IMR-90 (cell line): ENCODE data around the gene TSC22D3. TPM values are rescaled to one million over a fixed set of nuclear protein-coding genes. Genes with fewer than 3 reads are reported as not detected.

Experiments
- ATAC-seq: fragments of 200-7000 bp; cut with Tn5 transposase; 2 replicates; pipeline ENCODE4 v1.9.1; 2020; ENCODE audit warnings: low read depth, mild to moderate bottlenecking, moderate library complexity
- BruUV-seq: library from RNA; stranded (reverse); fragments of 400-500 nt; replicated peaks from 2 replicates; lab custom pipeline; 2021; lab: Mats Ljungman, UMichigan
- CTCF ChIA-PET: fragments of 300-600 bp; formaldehyde crosslinking; extraction: SDS; loops from one replicate; lab custom pipeline; 2021; ENCODE audit warnings: antibody characterized with exemption; lab: Yijun Ruan, JAX
- POLR2A ChIA-PET: fragments of 300-600 bp; sonication (Branson Sonifier 250); formaldehyde crosslinking; loops from one replicate; lab custom pipeline; 2022; ENCODE audit warnings: antibody characterized with exemption; ENCODE audit not compliant: unreplicated experiment; lab: Charles Lee
- DNase-seq: peaks from one replicate; pipeline ENCODE4 v3.0.0; 2013
- H2AFZ ChIP-seq: replicated peaks from 2 replicates; pipeline ENCODE3; 2013; ENCODE audit warnings: low read length, mild to moderate bottlenecking; ENCODE audit not compliant: poor library complexity
- H2AK5ac ChIP-seq: 2 replicates; pipeline ENCODE4 v1.6.1; 2013; ENCODE audit warnings: low read depth, low read length, inconsistent platforms
- H2AK9ac ChIP-seq: replicated peaks from 2 replicates; pipeline ENCODE3; 2013; ENCODE audit warnings: mild to moderate bottlenecking, low read depth, low read length, moderate library complexity; ENCODE audit not compliant: poor library complexity
- H2BK120ac ChIP-seq: 2 replicates; pipeline ENCODE4 v1.6.1; 2013; ENCODE audit warnings: low read depth, low read length, inconsistent platforms
- H2BK15ac ChIP-seq: 3 replicates; pipeline ENCODE4 v1.6.1; 2013; ENCODE audit warnings: low read depth, low read length, inconsistent platforms
- H2BK20ac ChIP-seq: 2 replicates; pipeline ENCODE4 v1.6.1; 2013; ENCODE audit warnings: low read depth, mild to moderate bottlenecking, inconsistent platforms, low read length, moderate library complexity
- H2BK5ac ChIP-seq: 2 replicates; pipeline ENCODE4 v1.6.1; 2013; ENCODE audit warnings: mild to moderate bottlenecking, low read depth, low read length, inconsistent platforms; ENCODE audit not compliant: poor library complexity, severe bottlenecking
- H3K14ac ChIP-seq: replicated peaks from 2 replicates; pipeline ENCODE4 v1.6.1; 2013; ENCODE audit warnings: low read depth, low read length, inconsistent platforms
- H3K18ac ChIP-seq: 2 replicates; pipeline ENCODE4 v1.6.1; 2013; ENCODE audit warnings: low read depth, low read length, control low read depth
- H3K23ac ChIP-seq: 2 replicates; pipeline ENCODE4 v1.6.1; 2013; ENCODE audit warnings: low read depth, low read length, inconsistent platforms
- H3K27ac ChIP-seq: 2 replicates; pipeline ENCODE4 v1.5.1; 2013; ENCODE audit warnings: mild to moderate bottlenecking, control low read depth, low read length; ENCODE audit not compliant: insufficient read depth
- H3K27me3 ChIP-seq: 2 replicates; pipeline ENCODE4 v1.6.1; 2013; ENCODE audit warnings: low read length; ENCODE audit not compliant: control insufficient read depth, insufficient read depth
- H3K36me3 ChIP-seq: 2 replicates; pipeline ENCODE4 v1.6.1; 2013; ENCODE audit warnings: low read length, mixed read lengths; ENCODE audit not compliant: control insufficient read depth, insufficient read depth
- H3K4ac ChIP-seq: 2 replicates; pipeline ENCODE4 v1.6.1; 2013; ENCODE audit warnings: low read depth, low read length, inconsistent platforms
- H3K4me1 ChIP-seq: 2 replicates; pipeline ENCODE4 v1.6.1; 2013; ENCODE audit warnings: low read length, mixed read lengths; ENCODE audit not compliant: control insufficient read depth, insufficient read depth
- H3K4me2 ChIP-seq: 2 replicates; pipeline ENCODE4 v1.6.1; 2013; ENCODE audit warnings: low read depth, mild to moderate bottlenecking, control low read depth, low read length, moderate library complexity
- H3K4me3 ChIP-seq: 2 replicates; pipeline ENCODE4 v1.5.1; 2013; ENCODE audit warnings: low read depth, mild to moderate bottlenecking, control low read depth, low read length, moderate library complexity; ENCODE audit not compliant: insufficient read depth
- H3K56ac ChIP-seq: 2 replicates; pipeline ENCODE4 v1.6.1; 2013; ENCODE audit warnings: low read length, inconsistent platforms; ENCODE audit not compliant: insufficient read depth; ENCODE audit errors: extremely low read depth
- H3K79me1 ChIP-seq, 2 experiments: 2 replicates each; pipeline ENCODE4 v1.6.1; 2013; ENCODE audit warnings: low read length in 2 of 2, inconsistent platforms in 1 of 2, low read depth in 1 of 2
- H3K9ac ChIP-seq: 2 replicates; pipeline ENCODE4 v1.6.1; 2013; ENCODE audit warnings: low read depth, low read length, control low read depth
- H3K9me1 ChIP-seq: 2 replicates; pipeline ENCODE4 v1.6.1; 2013; ENCODE audit warnings: low read length, inconsistent platforms; ENCODE audit not compliant: insufficient read depth
- H3K9me3 ChIP-seq: 2 replicates; pipeline ENCODE4 v1.6.1; 2013; ENCODE audit warnings: low read length; ENCODE audit not compliant: control insufficient read depth, insufficient read depth
- H4K20me1 ChIP-seq: 2 replicates; pipeline ENCODE4 v1.6.1; 2013; ENCODE audit warnings: low read length, inconsistent platforms; ENCODE audit not compliant: insufficient read depth
- H4K5ac ChIP-seq: 2 replicates; pipeline ENCODE4 v1.6.1; 2013; ENCODE audit warnings: mild to moderate bottlenecking, low read depth, low read length, control low read depth
- H4K8ac ChIP-seq, 2 experiments: 2 replicates each; pipeline ENCODE4 v1.6.1; 2013; ENCODE audit warnings: low read depth in 2 of 2, low read length in 2 of 2, control low read depth in 1 of 2, inconsistent platforms in 1 of 2
- H4K91ac ChIP-seq: 2 replicates; pipeline ENCODE4 v1.6.1; 2013; ENCODE audit warnings: low read depth, low read length, inconsistent platforms; ENCODE audit not compliant: insufficient read depth
- CEBPB ChIP-seq: IDR thresholded peaks from 2 replicates; pipeline ENCODE4 v1.6.1; 2012; ENCODE audit warnings: low read depth, low read length, improper control_type of control experiment
- CHD1 ChIP-seq: IDR thresholded peaks from 2 replicates; pipeline ENCODE4 v1.6.1; 2012; ENCODE audit warnings: low read depth, low read length, improper control_type of control experiment
- NFE2L2 ChIP-seq: fragments of 150-350 bp; IDR thresholded peaks from 2 replicates; pipeline ENCODE4 v1.6.1; 2016; ENCODE audit warnings: low read depth, mild to moderate bottlenecking, low read length
- RCOR1 ChIP-seq: IDR thresholded peaks from 2 replicates; pipeline ENCODE4 v1.6.1; 2012; ENCODE audit warnings: mild to moderate bottlenecking, low read length, improper control_type of control experiment; ENCODE audit not compliant: insufficient replicate concordance
- RFX5 ChIP-seq: IDR thresholded peaks from 2 replicates; pipeline ENCODE4 v1.8.0; 2012; ENCODE audit warnings: low read depth, mild to moderate bottlenecking, low read length, moderate library complexity
- SMC3 ChIP-seq: fragments of 150-350 bp; IDR thresholded peaks from 2 replicates; pipeline ENCODE4 v1.6.1; 2016; ENCODE audit warnings: low read depth, mild to moderate bottlenecking, antibody characterized with exemption, low read length, moderate library complexity
- USF2 ChIP-seq: fragments of 150-350 bp; IDR thresholded peaks from 2 replicates; pipeline ENCODE4 v1.6.1; 2017; ENCODE audit warnings: mild to moderate bottlenecking, antibody characterized with exemption, low read length, low read depth
- WGBS, 2 experiments: methylation state at CpG; one replicate each; pipeline versions ENCODE4 v1.1.5 to v1.1.7; 2013; ENCODE audit warnings: missing lambda C conversion rate in 2 of 2; ENCODE audit not compliant: insufficient read length in 1 of 2; ENCODE audit errors: extremely low coverage in 2 of 2; 5-methylcytosine and 5-hydroxymethylcytosine counted together
- dilution Hi-C: fragments of 300-500 bp; cut with HindIII; formaldehyde crosslinking; loops from one replicate; pipeline ENCODE4 v1.14.3; 2018; ENCODE audit warnings: low sequenced_read_pairs; ENCODE audit not compliant: unreplicated experiment
- in situ Hi-C: fragments of 300-500 bp; cut with MboI; formaldehyde crosslinking; loops from 3 replicates; pipeline ENCODE4 v1.14.3; 2019; ENCODE audit warnings: low sequenced_read_pairs, inconsistent platforms, mixed read lengths
- intact Hi-C: fragments of 100-400 bp; cut with micrococcal nuclease; formaldehyde crosslinking; loops from 2 replicates; pipeline ENCODE4 v1.10.0; 2022
- polyA plus RNA-seq, 3 experiments: library from polyadenylated mRNA; depleted of rRNA; stranded (reverse); fragments of >200 nt; gene quantifications; 2 replicates each; pipeline ENCODE4 v1.2.3, GENCODE V29; 2012; ENCODE audit warnings: low replicate concordance in 1 of 3
- total RNA-seq: library from RNA; depleted of rRNA; stranded (reverse); fragments of >200 nt; gene quantifications from 2 replicates; pipeline ENCODE4 v1.2.3, GENCODE V29; 2012
- TF ChIP-seq, protein P1 (sequence below): fragments of 150-350 bp; IDR thresholded peaks from 2 replicates; pipeline ENCODE4 v1.6.1; 2016; ENCODE audit warnings: low read depth, mild to moderate bottlenecking, low read length, moderate library complexity, borderline replicate concordance

Gene TSC22D3
- total and polyA plus RNA-seq, 2 of the 4 experiments (the other 2 are of a cell fraction), result 9.9 to 14.0 TPM

DNA sequence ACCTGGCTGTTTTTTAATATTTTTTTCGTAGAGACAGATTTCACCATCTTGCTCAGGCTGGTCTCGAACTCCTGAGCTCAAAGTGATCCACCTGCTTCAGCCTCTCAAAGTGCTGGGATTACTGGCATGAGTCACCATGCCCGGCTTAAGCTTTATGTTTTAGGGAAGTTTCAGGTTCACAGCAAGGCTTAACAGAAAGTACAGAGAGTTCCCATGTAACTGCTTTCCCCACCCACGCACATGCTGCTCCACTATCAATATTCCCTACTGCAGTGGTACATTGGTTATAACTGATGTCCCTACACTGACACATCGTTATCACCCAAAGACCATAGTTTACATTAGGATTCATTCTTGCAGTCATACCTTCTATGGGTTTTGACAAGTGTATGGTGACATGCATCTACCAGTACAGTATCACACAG is 84.6 kb downstream of the TSC22D3 start:
- Histone ChIP-seq H2BK20ac (no peak overlapping the region), H3K27ac (no peak overlapping the region), H3K18ac (no peak overlapping the region), H3K56ac (no peak overlapping the region), H3K79me1 (no peaks in the 10 kb centered on the region), H3K4me3 (no peak overlapping the region), H2BK15ac (no peak overlapping the region), H3K23ac (no peak overlapping the region), H4K5ac (no peak overlapping the region), H3K4ac (no peak overlapping the region), H4K20me1 (no peaks in the 10 kb centered on the region), H2AFZ (no peak overlapping the region), H3K9me3 (no peaks in the 10 kb centered on the region), H3K4me1 (no peaks in the 10 kb centered on the region), H2AK5ac (no peak overlapping the region), H3K9ac (no peak overlapping the region), H3K14ac (no peak overlapping the region), H3K4me2 (no peak overlapping the region), H4K8ac (no peak overlapping the region), H2BK5ac (no peak overlapping the region), H4K91ac (no peak overlapping the region), H3K9me1 (no peaks in the 10 kb centered on the region), H2BK120ac (no peak overlapping the region), H3K27me3 (peaks cover 24% of the 10 kb centered on the region), H3K36me3 (no peaks in the 10 kb centered on the region), H2AK9ac (no peak overlapping the region)
- DNase-seq (no peak), ATAC-seq (no peak)
- dilution Hi-C loops, result no loop called here
- no peak for TF ChIP-seq RCOR1
- TF ChIP-seq, protein P1, sequence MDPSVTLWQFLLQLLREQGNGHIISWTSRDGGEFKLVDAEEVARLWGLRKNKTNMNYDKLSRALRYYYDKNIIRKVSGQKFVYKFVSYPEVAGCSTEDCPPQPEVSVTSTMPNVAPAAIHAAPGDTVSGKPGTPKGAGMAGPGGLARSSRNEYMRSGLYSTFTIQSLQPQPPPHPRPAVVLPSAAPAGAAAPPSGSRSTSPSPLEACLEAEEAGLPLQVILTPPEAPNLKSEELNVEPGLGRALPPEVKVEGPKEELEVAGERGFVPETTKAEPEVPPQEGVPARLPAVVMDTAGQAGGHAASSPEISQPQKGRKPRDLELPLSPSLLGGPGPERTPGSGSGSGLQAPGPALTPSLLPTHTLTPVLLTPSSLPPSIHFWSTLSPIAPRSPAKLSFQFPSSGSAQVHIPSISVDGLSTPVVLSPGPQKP, result no peak
- no peak for TF ChIP-seq NFE2L2
- no peak for TF ChIP-seq CHD1
- TF ChIP-seq RFX5, result no peak
- no peak for TF ChIP-seq SMC3
- no peak for TF ChIP-seq USF2
- TF ChIP-seq CEBPB, result no peak
- intact Hi-C loops, result no loop called here
- ChIA-PET CTCF (no interaction called here), POLR2A (no interaction called here)
- no CpG with 5 or more reads among the region's 5 CpGs for WGBS, 2 experiments
- no TSS peak for BruUV-seq
- in situ Hi-C loops, result no loop called here
